GM21619 (cell line): ENCODE measurements around the gene ESPNL.

Experiments
- ATAC-seq: cut with Tn5 transposase; IDR thresholded peaks from one replicate; pipeline ENCODE4 v1.9.1; 2021; ENCODE audit not compliant: unreplicated experiment

Gene ESPNL

GRCh38 chr2:238140040-238140439 lies 39.9 kb downstream of the ESPNL start:
- ATAC-seq: no peak

- no peak for ATAC-seq
Measured at GRCh38 chr2:238140721-238141540, 40.8 kb downstream of the ESPNL start.

GRCh38 chr2:238141541-238142318 lies 41.6 kb downstream of the ESPNL start:
- ATAC-seq: no peak

GRCh38 chr2:238142382-238143205 lies 42.5 kb downstream of the ESPNL start:
- no peak for ATAC-seq

- no peak for ATAC-seq
Measured at GRCh38 chr2:238143239-238143951, 43.3 kb downstream of the ESPNL start.

GRCh38 chr2:238144262-238144661 lies 44.1 kb downstream of the ESPNL start:
- no peak for ATAC-seq

- no peak for ATAC-seq
Measured at GRCh38 chr2:238145046-238145445, 44.9 kb downstream of the ESPNL start.

- no peak for ATAC-seq
Measured at GRCh38 chr2:238145851-238146250, 45.7 kb downstream of the ESPNL start.

GRCh38 chr2:238146884-238147544 lies 46.9 kb downstream of the ESPNL start:
- ATAC-seq: no peak

- no peak for ATAC-seq
Measured at GRCh38 chr2:238148981-238149380, 48.8 kb downstream of the ESPNL start.

GRCh38 chr2:238149841-238150572 lies 49.9 kb downstream of the ESPNL start:
- ATAC-seq: no peak

GRCh38 chr2:238150686-238151085 lies 50.5 kb downstream of the ESPNL start:
- ATAC-seq: no peak

GRCh38 chr2:238151205-238151604 lies 51.1 kb downstream of the ESPNL start:
- ATAC-seq: no peak

- ATAC-seq: no peak
Measured at GRCh38 chr2:238151628-238152235, 51.6 kb downstream of the ESPNL start.

GRCh38 chr2:238152771-238153688 lies 52.9 kb downstream of the ESPNL start:
- ATAC-seq: no peak

- no peak for ATAC-seq
Measured at GRCh38 chr2:238154570-238154969, 54.4 kb downstream of the ESPNL start.

- ATAC-seq: no peak
Measured at GRCh38 chr2:238155051-238155760, 55.1 kb downstream of the ESPNL start.
